ENCODE measurements around the gene TTC24.
"Not testable (repeated sequence)": the region's sequence is repeated elsewhere in the genome, so short reads cannot be mapped to it uniquely, and the experiment has no call there.

Gene TTC24

GRCh38 chr1:156601892-156602291 is 22.4 kb downstream of the TTC24 start:
- peak overlapping the region; percentile 76 for H3K27ac ChIP-seq
- no peak for DNase-seq (ENCODE audit: low read depth, low spot score)

GRCh38 chr1:156602557-156602993 is 23.1 kb downstream of the TTC24 start:
- peak overlapping the region; percentile 76 for H3K27ac ChIP-seq

GRCh38 chr1:156607344-156607743 is 27.8 kb downstream of the TTC24 start:
- DNase-seq (ENCODE audit: low read depth, low spot score), result not testable (repeated sequence)

More at GRCh38 chr1:156602557-156602993, 23.1 kb downstream of the TTC24 start:
- peak; percentile 24 for DNase-seq (ENCODE audit: low read depth, low spot score)

DNA sequence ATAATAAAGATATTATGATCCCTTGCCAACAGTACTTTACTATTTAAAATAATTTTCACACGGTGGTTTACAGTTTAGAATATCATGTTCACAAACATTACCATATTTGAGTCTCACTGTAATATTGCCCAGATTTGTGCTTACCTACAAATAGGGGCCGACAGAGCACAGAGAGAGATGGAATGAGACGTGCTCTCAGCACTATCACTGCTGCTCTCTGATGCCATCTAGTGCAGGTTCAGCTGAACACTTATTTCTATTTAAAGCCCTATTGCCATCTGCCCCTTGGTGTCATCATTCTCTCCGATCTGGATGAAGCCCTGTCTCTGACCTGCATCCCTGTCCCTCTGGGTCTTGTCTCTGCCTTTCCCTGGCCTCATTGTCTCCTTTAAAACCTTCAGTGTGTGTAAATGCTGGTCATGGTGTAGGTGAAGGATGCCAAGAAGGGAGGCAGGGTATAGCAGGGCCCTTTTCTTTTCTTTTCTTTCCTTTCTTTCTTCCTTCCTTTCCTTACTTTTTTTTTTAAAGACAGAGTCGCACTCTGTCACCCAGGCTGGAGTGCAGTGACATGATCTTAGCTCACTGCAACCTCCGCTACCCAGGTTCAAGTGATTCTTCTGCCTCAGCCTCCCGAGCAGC is 28.6 kb downstream of the TTC24 start:
- no peak for DNase-seq (ENCODE audit: low read depth, low spot score)

More at GRCh38 chr1:156607344-156607743, 27.8 kb downstream of the TTC24 start:
- not testable (repeated sequence) for H3K27ac ChIP-seq

DNA sequence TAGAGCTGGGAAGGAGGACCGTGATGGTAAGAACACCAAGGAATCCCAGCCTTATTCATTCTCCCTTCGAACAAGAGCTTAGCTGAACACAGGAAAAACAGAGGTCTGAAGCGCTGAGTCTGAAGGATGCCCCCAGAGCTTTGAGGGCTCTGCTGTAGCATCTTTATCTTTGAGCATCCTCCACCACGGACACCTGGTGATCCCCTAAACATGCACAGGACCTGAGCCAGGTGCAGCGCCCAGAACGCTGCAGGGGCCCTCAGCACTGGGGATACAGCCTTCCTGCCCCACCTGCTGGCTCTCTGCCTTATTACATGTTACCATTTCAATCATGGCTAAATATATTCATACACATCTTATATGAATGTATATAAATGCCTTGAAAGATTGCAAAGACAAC is 29.5 kb downstream of the TTC24 start:
- no peak overlapping the region for H3K27ac ChIP-seq
- DNase-seq (ENCODE audit: low read depth, low spot score), result no peak

More for the DNA sequence above, 28.6 kb downstream of the TTC24 start:
- H3K27ac ChIP-seq, result no peak overlapping the region

DNA sequence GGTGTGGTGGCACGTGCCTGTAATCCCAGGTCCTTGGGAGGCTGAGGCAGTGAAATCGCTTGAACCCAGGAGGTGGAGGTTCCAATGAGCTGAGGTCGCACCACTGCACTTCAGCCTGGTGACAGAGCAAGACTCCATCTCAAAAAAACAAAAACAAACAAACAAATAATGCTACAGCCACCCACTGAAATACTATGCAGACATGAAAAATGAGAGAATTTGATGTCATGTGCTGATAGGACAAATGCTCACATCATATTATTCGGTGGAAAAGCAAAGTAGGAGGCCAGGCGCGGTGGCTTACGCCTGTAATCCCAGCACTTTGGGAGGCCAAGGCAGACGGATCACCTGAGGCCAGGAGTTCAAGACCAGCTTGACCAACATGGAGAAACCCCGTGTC is 30.5 kb downstream of the TTC24 start:
- DNase-seq (ENCODE audit: low read depth, low spot score), result not testable (repeated sequence)

DNA sequence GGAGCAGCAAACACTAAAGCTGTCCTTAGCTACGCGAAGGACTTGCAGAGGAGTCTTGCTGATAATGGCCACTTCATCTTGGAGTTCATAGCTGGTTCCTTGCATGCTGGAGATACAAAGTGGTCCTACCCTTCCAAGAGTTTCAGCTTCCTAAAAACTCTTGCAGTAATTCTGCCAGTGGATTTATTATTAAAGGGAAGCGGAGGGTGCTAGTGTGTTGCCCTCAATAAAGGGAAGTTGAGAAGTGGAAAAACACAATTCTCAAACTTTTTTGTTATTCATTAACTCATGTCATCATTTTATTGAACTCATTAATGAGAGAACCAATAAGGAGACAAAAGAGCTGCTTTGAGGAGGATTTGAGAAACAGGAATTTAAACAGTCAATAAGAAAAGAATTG is 33.1 kb downstream of the TTC24 start:
- no peak overlapping the region for H3K27ac ChIP-seq
- DNase-seq (ENCODE audit: low read depth, low spot score), result no peak

More for the DNA sequence above, 30.5 kb downstream of the TTC24 start:
- H3K27ac ChIP-seq, result not testable (repeated sequence)

DNA sequence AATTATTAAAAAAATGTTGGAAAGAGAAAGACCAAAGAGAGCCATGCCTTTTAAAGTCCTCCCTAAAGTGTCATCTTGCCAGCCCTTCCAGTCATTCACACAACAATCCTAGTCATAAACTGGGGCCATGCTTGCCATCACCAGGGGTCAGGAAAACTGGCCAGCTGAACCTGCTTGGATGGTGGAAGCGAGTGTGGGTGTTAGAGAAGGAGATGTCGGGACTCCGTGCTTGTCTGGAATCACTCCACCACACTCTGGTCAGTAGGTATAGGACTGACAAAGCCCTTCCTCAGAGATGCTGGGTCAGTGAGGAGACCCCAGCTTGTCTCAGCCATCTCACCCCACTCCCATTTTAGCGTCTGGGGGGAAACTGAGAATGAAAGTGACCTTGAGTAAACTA is 36.4 kb downstream of the TTC24 start:
- no peak overlapping the region for H3K27ac ChIP-seq
- no peak for DNase-seq (ENCODE audit: low read depth, low spot score)

- no peak for DNase-seq (ENCODE audit: low read depth, low spot score)
- H3K27ac ChIP-seq, result no peak overlapping the region
Measured at GRCh38 chr1:156616463-156616862, 36.9 kb downstream of the TTC24 start.

DNA sequence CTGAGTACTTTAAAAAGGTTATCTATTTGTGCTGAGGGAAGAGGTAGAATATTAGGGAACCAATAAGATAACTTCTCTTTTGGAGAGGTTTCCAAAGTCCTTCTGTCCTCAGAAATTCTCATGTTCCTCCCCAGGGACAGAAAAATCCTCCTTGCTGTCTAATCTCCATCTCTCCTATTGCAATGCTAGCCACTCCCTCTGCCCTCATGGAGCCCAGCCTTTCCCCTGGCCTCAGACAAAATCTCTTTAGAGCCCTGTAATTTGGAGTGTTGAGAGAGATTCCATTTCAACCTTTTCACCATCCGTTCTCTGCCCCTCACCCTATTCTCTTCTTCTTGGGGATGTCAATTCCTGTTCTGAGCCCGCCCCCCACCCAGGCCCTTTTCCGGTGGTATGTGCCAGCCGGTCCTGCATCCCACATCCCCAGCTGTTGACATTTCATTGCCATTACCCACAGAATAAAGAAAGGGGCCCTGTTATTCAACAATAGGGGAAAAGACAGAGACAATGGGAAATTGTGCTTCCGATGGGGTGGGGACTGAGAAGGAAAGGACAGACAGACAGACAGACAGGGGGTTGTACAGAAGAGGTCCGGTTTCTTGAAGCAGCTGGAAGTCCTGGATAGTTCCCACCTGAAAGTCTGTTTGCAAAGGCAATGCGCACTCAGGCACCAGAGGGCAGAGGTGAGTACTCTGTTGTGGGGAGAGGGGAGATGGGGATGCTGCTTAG is 39.5 kb downstream of the TTC24 start, which contains the start of gene HAPLN2:
Gene HAPLN2, plus strand, starts transcription at position 563 of the 729 bp plus-strand sequence. CDS start 4,076 bp downstream, outside the sequence.
- DNase-seq (ENCODE audit: low read depth, low spot score), result no peak
- no peak within 1 kb of the TSS for H3K27ac ChIP-seq

- no peak overlapping the region for H3K27ac ChIP-seq
- DNase-seq (ENCODE audit: low read depth, low spot score), result no peak
Measured at GRCh38 chr1:156619582-156619955, 40.0 kb downstream of the TTC24 start.

DNA sequence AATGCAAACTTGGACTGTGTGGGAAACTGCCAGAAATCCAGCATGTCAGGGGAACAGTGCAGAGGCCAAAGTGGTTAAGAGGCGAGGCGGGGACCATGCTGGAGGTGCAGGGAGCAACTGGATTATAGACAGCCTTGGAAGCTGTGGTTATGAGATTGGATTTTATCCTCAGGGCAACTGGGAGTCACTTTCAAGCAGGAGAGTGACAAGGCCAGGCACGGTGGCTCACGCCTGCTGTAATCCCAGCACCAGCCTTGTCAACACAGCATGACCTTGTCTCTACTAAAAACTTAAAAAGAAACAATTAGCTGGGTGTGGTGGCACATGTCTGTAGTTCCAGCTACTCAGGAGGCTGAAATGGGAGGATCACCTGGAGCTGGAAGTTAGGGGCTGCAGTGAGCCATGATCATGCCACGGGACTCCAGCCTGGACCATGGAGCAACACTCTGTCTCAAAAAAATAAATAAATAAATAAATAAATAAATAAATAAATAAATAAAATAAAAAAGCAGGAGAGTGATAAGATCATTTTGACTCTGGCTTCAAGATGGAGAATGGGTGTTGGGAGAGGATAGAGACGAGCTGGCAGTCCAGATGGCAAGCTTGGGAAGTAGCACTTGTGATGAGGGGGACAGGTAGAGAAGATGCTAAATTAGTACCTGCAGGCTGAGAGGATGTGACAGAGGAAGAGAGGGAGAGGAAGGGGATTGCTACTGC is 43.2 kb downstream of the TTC24 start:
- no peak overlapping the region for H3K27ac ChIP-seq
- DNase-seq (ENCODE audit: low read depth, low spot score), result no peak

GRCh38 chr1:156623946-156624813 is 44.7 kb downstream of the TTC24 start:
- no peak overlapping the region for H3K27ac ChIP-seq
- DNase-seq (ENCODE audit: low read depth, low spot score), result no peak

- no peak overlapping the region for H3K27ac ChIP-seq
- DNase-seq (ENCODE audit: low read depth, low spot score), result no peak
Measured at GRCh38 chr1:156624814-156625435, 45.4 kb downstream of the TTC24 start.

DNA sequence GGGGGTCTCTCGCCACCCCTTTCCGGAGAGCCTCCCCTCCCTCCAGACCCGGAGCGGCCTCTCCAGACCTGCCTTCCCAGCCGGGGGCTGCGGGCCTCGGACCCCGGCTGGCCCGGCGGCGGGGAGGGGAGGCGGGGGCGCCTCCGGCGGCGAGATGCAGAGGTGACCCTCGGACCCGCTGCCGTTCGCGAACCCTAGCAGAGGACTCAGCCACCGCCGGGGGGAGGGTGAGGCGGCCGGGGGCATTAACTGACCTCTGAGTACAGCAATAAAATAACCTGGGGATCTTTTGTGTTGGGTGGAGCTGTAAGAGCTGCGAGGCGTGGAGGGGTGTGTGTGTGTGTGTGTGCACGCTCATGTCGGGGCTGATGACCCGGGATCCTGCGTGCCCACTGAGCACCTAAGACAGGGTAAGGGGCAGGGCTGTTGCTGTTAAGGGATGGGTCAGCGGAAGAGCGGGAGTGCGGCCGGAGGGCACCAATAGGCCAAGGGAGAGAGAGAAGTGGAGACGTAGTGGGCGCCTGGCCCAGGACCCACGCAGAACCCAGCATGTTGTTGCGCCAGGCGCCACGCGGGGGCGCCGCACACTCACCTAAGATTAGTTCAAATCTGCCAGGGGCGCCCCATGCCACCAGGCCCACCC is 46.0 kb downstream of the TTC24 start:
- DNase-seq (ENCODE audit: low read depth, low spot score), result no peak
- no peak overlapping the region for H3K27ac ChIP-seq

DNA sequence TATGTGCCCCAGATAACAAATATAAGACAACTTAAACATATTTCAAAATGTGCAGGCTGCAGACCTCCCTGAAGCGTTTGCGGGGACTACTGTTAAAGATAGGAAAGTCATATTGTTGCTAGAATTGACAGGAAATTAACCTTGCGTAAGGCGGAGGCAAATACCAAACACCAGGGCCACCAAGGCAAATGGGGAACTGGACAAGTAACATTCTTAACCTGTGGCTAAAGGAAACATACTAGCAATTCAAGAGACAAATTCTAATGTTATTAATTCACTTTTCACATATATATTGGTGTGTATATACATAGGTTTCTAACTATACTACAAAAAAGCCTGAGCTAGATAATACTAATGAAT is 46.5 kb downstream of the TTC24 start:
- no peak overlapping the region for H3K27ac ChIP-seq
- no peak for DNase-seq (ENCODE audit: low read depth, low spot score)

- no peak for DNase-seq (ENCODE audit: low read depth, low spot score)
Measured at GRCh38 chr1:156627313-156627880, 47.9 kb downstream of the TTC24 start.

DNA sequence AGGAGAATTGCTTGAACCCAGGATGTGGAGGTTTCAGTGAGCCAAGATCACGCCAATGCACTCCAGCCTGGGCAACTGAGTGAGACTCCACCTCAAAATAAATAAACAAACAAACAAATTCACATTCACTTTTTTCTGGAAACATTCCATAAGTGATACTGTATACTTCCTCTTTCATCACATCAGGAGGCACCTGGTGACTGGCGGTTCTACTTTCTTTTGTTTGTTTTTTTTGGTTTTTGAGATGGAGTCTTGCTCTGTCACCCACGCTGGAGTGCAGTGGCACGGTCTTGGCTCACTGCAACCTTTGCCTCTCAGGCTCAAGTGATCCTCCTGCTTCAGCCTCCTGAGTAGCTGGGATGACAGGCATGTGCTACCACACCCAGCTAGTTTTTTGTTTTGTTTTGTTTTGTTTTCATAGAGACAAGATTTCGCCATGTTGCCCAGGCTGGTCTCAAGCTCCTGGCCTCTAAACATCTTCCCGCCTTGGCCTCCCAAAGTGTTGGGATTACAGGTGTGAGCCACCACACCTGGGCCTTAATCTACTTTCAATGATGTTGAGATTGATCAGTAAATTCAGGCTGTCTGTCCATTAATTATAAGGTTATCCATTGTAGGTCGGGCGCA is 50.4 kb downstream of the TTC24 start:
- H3K27ac ChIP-seq, result no peak overlapping the region
- no peak for DNase-seq (ENCODE audit: low read depth, low spot score)

More at GRCh38 chr1:156627313-156627880, 47.9 kb downstream of the TTC24 start:
- no peak overlapping the region for H3K27ac ChIP-seq

Measured in epithelial cell of prostate (primary cell).